Right renal cortex interstitium (tissue), 3 donors: ENCODE results near the gene SLC12A9. TPM values are rescaled to one million over a fixed set of nuclear protein-coding genes. Genes with fewer than 3 reads are reported as not detected.
A peak's percentile ranks its signal among the peaks of the same experiment; 100 is the strongest.
"Not testable (repeated sequence)": the region's sequence is repeated elsewhere in the genome, so short reads cannot be mapped to it uniquely, and the experiment has no call there.

Experiments
- DNase-seq, 3 donors: peaks; one replicate each; pipeline ENCODE4 v3.0.0-alpha.2; 2013; ENCODE audit warnings: low read depth in 3 of 3, low spot score in 2 of 3
- polyA plus RNA-seq, 3 donors: library from polyadenylated mRNA; unstranded; fragments of 120-200 nt; gene quantifications; one replicate each; pipeline ENCODE4 v1.2.1, GENCODE V29; 2013; ENCODE audit not compliant: insufficient read length in 3 of 3

The SLC12A9 gene, protein sequence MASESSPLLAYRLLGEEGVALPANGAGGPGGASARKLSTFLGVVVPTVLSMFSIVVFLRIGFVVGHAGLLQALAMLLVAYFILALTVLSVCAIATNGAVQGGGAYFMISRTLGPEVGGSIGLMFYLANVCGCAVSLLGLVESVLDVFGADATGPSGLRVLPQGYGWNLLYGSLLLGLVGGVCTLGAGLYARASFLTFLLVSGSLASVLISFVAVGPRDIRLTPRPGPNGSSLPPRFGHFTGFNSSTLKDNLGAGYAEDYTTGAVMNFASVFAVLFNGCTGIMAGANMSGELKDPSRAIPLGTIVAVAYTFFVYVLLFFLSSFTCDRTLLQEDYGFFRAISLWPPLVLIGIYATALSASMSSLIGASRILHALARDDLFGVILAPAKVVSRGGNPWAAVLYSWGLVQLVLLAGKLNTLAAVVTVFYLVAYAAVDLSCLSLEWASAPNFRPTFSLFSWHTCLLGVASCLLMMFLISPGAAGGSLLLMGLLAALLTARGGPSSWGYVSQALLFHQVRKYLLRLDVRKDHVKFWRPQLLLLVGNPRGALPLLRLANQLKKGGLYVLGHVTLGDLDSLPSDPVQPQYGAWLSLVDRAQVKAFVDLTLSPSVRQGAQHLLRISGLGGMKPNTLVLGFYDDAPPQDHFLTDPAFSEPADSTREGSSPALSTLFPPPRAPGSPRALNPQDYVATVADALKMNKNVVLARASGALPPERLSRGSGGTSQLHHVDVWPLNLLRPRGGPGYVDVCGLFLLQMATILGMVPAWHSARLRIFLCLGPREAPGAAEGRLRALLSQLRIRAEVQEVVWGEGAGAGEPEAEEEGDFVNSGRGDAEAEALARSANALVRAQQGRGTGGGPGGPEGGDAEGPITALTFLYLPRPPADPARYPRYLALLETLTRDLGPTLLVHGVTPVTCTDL
- polyA plus RNA-seq, result 10 to 100 TPM; 17.2 to 19.8 (median 17.6) TPM

DNA sequence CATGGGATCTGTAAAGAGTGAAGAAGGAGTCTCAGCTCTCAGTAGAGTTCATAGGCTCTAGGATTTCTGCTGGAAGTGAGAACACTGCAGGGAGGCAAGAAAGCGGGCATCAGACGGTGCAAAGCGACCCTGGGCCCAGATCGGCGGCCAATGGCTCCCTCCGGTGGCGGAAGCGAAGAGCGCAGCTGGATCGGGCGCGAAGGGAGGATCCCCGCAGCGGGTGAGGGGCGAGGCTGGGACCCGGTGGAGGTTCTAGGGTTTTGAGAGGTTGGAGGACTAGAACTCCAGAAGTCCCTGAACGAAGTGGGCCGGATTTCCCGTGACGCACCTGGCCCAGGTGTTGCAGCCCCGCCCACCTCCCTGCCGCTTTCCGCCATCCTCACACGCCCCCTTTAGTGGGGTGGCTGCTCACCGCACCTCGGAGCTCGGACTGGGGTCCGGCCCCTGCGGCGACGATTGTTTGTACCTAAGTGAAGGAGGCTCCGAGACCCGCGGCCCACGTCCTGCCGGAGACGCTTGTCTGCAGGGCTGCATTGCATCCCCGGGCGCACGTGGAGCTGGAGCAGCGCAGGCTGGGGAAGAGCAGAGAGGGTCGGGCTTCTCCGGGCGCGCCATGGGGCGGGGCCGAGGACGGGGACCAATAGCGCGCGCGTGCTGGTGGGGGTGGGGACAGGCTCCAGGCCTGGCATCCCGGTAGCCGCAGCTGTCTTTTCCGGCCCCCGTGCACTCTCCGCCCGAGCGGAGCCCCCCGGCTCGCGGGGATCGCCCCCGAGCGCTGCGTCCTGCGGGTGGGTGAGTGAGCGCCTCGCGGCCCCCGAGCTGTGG is at the start of gene SLC12A9:
TSS of gene SLC12A9 (plus strand) at position 666 of the 825 bp plus-strand sequence. CDS start 1,485 bp downstream, outside the sequence.
- no peak for DNase-seq

- no peak for DNase-seq
Measured at GRCh38 chr7:100802951-100803350, 49.6 kb upstream of the SLC12A9 start.

DNA sequence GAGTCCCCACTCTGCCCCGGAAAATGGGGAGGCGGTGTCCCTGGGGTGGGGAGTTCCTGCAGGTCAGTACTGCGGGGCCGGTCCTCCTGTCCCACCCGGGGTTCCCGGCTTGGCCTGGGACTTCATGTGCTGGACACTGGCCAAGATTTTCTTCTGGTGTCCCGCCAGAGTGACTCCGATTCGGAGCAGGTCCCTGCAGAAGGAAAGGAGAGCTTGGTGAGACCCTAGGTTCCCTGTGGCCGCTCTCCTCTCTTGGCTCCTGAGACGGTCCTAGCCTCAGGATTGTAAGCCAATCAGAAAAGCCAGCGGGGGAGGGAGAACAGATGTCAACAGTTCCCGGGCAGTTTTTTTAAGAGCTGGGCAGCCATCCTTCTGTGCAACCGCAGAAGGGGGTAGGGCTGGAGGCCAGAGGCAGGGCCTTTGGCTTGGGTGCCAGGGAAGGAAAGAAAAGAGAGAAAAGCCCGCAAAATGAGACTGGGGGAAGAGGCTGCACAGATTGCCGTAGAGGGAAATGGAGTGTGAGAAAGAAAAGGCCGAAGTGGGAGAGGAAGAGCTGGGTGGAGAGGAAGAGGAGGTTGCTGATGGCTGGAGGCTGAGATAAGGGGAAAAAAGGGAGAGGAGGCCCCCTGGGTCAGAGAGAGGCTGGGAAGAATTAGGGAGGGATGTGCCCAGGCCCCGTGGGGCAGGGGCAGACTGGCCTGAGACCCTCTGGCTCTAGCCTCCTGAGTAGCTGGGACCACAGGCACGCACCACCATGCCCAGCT is 48.9 kb upstream of the SLC12A9 start:
- DNase-seq, result peak in 1 of 3 donors; percentile 62

- no peak for DNase-seq
Measured at GRCh38 chr7:100804681-100805431, 47.7 kb upstream of the SLC12A9 start.

- no peak for DNase-seq
Measured at GRCh38 chr7:100806276-100806675, 46.2 kb upstream of the SLC12A9 start.

GRCh38 chr7:100806883-100807282 is 45.6 kb upstream of the SLC12A9 start:
- not testable (repeated sequence) for DNase-seq

DNA sequence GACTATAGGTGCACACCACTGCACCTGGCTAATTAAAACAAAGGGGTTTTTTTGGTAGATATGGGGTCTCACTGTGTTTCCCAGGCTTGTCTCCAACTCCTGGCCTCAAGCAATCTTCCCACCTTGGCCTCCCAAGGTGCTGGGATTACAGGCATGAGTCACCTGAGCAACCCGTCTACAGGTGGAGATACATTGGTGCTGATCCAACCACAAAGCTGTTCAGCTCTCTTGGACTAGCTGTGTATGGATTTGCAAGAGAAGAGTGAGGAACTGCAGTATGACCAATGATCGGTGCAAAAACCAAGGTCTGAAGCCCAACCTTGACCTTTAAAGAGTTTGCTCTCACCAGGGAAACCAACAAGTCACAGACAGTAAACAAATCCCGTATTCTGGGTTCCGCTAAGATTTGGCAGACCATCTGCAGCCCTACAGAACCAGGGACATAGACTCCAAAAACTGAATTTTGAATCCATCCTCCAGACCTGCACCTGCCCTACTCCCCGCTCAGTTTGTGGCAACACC is 44.1 kb upstream of the SLC12A9 start:
- DNase-seq, result no peak

DNA sequence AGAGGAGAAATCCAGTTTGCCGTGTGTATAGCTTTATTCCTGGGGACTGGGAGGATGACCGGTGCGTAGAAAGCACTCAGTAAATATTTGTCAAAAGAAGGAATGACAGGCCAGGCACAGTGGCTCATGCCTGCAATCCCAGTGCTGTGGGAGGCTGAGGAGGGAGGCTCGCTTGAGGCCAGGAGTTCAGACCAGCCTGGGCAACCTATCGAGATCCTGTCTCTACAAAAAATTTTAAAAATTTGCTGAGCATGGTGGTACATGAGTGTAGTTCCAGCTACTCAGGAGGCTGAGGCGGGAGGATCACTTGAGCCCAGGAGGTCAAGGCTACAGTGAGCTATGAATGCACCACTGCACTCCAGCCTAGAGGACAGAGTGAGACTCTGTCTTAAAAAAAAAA is 41.0 kb upstream of the SLC12A9 start:
- no peak for DNase-seq

DNA sequence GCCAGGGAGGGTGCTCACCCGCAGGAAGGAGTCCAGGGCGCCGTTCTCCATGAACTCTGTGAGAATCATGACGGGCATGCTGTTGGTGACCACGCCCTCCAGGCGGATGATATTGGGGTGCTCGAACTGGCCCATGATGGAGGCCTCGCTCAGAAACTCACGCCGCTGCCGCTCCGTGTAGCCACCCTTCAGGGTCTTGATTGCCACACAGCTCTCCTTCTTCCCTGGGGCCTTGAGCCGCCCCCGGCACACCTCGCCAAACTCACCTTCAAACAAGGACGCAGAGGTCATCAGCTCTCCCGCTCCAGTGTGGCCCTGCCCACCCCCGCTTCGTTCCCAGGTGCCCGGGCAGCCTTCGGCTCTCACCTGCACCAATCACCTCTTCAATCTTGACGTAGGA is 39.8 kb upstream of the SLC12A9 start:
- no peak for DNase-seq

DNA sequence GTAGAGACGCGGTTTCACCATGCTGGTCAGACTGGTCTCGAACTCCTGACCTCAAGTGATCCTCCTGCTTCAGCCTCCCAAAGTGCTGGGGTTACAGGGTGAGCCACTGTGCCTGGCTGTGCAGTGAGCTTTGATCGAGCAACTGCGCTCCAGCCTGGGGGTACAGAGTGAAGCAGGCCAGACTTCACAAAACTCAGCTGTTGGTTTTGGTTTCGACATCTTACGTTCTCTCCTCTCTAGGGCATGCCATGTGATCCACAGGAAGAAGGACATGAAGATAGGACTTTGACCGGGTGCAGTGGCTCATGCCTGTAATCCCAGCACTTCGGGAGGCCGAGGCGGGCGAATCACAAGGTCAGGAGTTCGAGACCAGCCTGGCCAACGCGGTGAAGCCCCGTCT is 36.0 kb upstream of the SLC12A9 start:
- not testable (repeated sequence) for DNase-seq

DNA sequence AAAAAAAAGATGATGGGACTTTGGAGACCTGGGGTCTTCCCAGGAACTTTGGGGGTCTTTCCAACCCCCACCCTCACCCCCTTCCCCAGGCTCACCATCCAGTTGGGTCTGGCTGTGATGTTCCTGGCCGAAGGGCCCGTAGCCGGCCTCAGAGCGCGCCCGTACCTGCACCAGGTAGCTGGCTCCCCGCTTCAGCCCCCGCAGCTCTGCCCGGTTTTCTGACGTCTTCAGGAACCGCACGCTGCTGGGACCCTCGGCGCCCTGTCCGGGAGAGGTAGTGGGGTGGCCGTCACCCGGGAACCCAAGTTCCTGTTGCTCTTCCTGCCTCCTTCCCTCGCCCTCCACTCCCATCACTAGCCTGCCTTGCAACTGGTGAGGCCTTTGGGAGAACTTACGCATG is 35.4 kb upstream of the SLC12A9 start:
- no peak for DNase-seq

- DNase-seq, result no peak
Measured at GRCh38 chr7:100818366-100818765, 34.1 kb upstream of the SLC12A9 start.

DNA sequence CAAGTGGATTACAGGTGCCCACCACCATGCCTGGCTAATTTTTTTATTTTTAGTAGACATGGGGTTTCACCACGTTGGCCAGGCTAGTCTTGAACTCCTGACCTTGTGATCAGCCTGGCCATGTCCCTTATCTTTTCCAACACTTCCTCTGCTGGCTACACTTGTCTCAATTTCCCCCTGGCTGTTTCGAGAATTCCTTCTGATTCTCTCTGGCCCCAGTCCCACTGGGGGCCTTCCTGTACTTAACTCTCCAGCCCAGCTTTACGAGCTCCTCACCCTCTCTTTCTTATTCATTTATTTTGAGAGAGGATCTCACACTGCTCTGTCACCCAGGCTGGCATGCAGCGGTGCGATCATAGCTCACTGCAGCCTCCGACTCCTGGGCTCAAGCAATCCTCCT is 33.7 kb upstream of the SLC12A9 start:
- no peak for DNase-seq

DNA sequence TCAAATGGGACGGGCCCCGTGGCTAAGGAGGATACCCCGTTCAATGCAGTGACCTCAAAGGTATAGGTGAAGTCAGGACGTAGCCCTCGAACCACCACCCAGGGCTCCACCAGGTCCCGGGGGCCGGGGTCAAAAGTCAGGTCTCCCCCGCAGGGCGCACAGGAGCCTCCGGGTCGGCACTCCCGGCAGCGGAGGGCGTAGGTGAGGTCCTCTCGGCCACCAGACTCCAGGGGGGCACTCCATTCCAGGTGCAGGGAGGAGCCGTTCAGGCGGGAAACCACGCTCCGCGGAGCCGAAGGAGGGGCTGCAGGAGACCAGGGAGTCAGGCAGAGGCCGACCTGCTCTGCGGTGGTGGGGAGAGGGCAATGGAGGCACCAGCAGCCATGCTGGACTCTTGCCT is 32.9 kb upstream of the SLC12A9 start:
- DNase-seq, result no peak

- DNase-seq, result no peak
Measured at GRCh38 chr7:100822236-100823139, 30.0 kb upstream of the SLC12A9 start.

- no peak for DNase-seq
Measured at GRCh38 chr7:100823140-100823525, 29.4 kb upstream of the SLC12A9 start.

DNA sequence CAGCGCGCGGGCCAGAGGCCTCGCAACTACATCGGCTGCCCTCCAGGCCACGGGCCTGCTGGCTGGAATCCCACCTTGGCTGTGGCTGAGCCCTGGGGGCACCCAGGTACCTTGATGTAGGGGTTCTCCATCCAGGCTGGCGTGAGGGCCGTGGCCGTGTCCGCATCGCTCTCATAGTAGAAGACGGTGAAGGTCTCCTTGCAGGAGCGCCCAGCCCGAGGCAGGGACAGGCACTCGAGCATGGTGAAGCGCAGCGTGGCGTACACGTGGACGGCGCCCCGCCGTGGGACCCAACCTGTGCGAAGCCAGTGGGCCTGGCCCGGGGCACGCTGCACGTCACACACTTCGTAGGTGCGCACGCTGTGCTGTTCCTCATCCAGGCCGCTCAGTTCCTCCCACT is 29.0 kb upstream of the SLC12A9 start:
- no peak for DNase-seq
